Cortex of kidney (tissue), 1 donor: ENCODE measurements around the gene ENTREP3.

Source experiments
- DNase-seq: peaks from one replicate; lab custom pipeline; 2025; lab: John Stamatoyannopoulos, UW

Gene ENTREP3

GRCh38 chr1:155278689-155279160, 23.4 kb upstream of the ENTREP3 start:
- no peak for DNase-seq

GRCh38 chr1:155277902-155278688, 22.8 kb upstream of the ENTREP3 start:
- DNase-seq: no peak

- DNase-seq: peak; percentile 51
Observed at GRCh38 chr1:155277070-155277901, 22.0 kb upstream of the ENTREP3 start, which contains the start of gene HCN3. TSS of gene HCN3 (plus strand) at chr1:155277463. CDS start at chr1:155277591, 128 bp downstream.

GRCh38 chr1:155273343-155274245, 18.3 kb upstream of the ENTREP3 start, which contains the start of gene CLK2:
TSS of gene CLK2 (minus strand) at chr1:155273504. CDS start at chr1:155270977, 2,527 bp downstream.
- peak; percentile 39 for DNase-seq

GRCh38 chr1:155272466-155273342, 17.4 kb upstream of the ENTREP3 start:
- DNase-seq: no peak

GRCh38 chr1:155269381-155269780, 14.1 kb upstream of the ENTREP3 start:
- DNase-seq: no peak

- no peak for DNase-seq
Observed at GRCh38 chr1:155268630-155269029, 13.3 kb upstream of the ENTREP3 start.

GRCh38 chr1:155267373-155267772, 12.1 kb upstream of the ENTREP3 start:
- DNase-seq: no peak

GRCh38 chr1:155266553-155266952, 11.3 kb upstream of the ENTREP3 start:
- no peak for DNase-seq

- DNase-seq: no peak
Observed at GRCh38 chr1:155263067-155263466, 7.8 kb upstream of the ENTREP3 start.

- no peak for DNase-seq
Observed at GRCh38 chr1:155261852-155262673, 6.8 kb upstream of the ENTREP3 start, which contains the start of gene SCAMP3. TSS of gene SCAMP3 (minus strand) at chr1:155262360. CDS start at chr1:155262151, 209 bp downstream.

- no peak for DNase-seq
Observed at GRCh38 chr1:155261493-155261851, 6.2 kb upstream of the ENTREP3 start.

- no peak for DNase-seq
Observed at GRCh38 chr1:155260276-155260675, 5.0 kb upstream of the ENTREP3 start.

GRCh38 chr1:155256058-155256852, 972 bp upstream of the ENTREP3 start:
- DNase-seq: no peak

GRCh38 chr1:155254714-155255242, 505 bp downstream of the ENTREP3 start:
- DNase-seq: no peak

GRCh38 chr1:155254228-155254713, 1.0 kb downstream of the ENTREP3 start:
- DNase-seq: no peak

GRCh38 chr1:155253797-155254196, 1.5 kb downstream of the ENTREP3 start:
- DNase-seq: no peak

GRCh38 chr1:155253208-155253607, 2.1 kb downstream of the ENTREP3 start:
- no peak for DNase-seq
